ELR (cell line): ENCODE data around the gene RALGDS.

ENCODE experiments used
- DNase-seq: peaks from one replicate; pipeline ENCODE4 v3.0.0-alpha.2; 2015; ENCODE audit warnings: low read depth

The RALGDS gene

GRCh38 chr9:133134388-133135145, 13.5 kb upstream of the RALGDS start:
- peak; percentile 35 for DNase-seq

- DNase-seq = peak; percentile 98
Measured at GRCh38 chr9:133133681-133134387, 12.8 kb upstream of the RALGDS start.

- no peak for DNase-seq
Measured at GRCh38 chr9:133132174-133132573, 11.1 kb upstream of the RALGDS start.

DNA sequence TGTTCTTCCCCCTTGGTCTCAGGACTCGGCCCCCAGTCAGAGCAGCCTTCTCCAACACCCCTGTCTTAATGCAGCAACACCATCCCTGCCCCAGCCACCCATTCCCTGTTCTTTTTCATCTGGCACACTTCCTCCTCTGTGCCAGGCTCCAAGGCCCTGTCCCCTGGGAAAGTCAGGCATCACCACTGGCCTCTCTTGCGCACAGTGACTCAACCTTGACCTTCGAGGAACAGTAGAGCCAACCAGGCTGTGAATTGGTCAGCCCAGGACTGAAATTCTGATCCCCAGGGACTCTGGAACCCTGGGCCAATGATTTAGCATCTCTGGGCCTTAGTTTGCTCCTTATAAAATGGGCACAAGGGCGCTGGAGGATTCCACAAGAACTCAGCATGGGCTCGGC, 10.5 kb upstream of the RALGDS start:
- DNase-seq = no peak

DNA sequence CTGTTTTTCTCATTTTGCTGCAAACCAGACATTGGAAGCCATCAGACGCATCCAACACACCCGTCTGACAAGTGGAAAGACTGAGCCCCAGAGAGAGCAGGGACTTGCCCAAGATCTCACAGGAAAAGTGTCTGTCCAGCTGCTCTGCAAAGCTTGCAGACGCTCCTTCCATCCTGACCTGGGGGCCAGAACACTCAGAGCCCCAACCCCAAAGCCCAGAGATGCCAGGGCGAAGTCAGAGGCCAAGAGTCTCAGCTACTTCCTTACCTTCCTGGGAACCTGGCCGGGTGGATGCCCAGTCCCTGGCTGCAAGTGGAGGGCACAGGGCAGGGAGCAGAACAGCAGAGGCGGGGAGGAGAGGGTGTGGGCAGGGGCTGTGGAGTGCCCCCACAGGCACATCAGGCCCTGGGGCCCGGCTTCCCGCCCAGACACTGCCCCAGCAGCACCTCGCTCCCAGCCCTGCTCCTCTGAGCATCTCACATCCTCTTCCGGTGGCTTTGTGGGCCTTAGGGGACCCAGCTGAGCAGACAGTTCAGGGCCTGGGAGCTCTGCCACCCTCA, 9.7 kb upstream of the RALGDS start:
- DNase-seq = no peak

GRCh38 chr9:133129001-133129795, 8.2 kb upstream of the RALGDS start:
- DNase-seq = no peak

DNA sequence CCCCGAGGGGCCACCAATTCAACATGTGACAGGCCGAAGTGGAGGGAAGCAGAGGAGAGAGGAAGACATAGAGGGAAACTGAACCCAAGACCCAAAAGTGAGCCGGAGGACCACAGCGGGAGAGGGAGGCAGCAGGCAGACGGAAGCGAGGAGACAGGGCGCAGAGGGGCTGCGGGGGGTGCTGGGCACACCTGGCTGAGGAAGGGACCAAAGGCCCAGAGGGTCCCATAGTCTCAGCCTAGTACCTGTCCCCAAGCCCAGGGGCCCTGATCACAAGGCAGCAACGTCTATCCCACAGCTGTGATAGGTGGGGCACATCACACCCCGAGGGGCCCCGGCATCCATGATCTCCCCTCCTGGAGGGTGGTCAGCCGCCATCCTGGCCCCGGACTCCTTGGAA, 7.1 kb upstream of the RALGDS start:
- DNase-seq = no peak

GRCh38 chr9:133127340-133127981, 6.4 kb upstream of the RALGDS start:
- no peak for DNase-seq

DNA sequence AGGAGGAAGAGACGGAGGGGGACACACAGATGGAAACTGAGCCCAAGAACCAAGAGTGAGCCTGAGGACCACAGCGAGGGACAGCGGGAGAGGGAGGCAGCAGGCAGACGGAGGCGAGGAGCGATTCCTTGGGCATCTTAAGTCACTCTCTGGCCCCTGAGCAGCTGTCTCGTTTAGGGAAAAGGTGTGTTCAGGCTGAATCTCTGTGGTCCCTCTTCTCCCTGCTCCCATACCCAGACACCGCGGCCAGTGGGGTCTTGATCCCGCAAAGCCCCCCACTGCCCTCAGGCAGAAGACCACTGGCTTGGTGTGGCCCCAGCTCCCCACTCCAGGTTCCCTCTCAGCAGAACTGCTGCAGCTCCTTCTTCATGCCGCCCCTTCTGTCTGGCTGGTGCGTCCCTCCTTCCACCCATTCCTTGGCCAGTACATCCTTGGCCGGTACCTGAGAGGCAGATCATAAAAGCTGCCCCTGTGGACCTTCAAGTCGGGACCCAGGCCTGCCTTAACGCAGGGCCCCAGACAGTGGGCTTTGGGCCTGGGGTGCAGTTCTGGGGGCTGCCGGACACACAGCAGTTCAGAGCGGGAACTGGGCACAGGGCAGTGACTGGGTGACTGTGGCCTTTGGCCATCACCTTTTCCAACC, 5.8 kb upstream of the RALGDS start:
- DNase-seq = no peak

- no peak for DNase-seq
Measured at GRCh38 chr9:133125941-133126696, 5.1 kb upstream of the RALGDS start.

DNA sequence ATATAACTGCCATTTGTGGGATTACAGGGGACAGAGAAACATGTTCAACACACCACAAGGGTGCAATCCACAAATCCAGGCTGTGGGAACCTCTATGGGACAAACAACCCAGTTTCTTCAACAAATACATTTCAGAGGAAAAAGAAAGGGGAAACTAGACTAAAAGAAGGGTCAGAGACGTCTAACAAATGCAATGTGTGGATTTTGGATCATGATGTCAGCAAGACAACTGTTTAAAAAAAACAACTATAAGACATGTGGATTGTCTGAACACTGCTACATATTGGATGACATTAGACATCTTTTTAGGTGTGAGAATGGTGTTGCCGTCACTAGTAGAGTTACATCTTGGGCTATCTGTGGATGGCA, 3.9 kb upstream of the RALGDS start:
- DNase-seq = no peak

DNA sequence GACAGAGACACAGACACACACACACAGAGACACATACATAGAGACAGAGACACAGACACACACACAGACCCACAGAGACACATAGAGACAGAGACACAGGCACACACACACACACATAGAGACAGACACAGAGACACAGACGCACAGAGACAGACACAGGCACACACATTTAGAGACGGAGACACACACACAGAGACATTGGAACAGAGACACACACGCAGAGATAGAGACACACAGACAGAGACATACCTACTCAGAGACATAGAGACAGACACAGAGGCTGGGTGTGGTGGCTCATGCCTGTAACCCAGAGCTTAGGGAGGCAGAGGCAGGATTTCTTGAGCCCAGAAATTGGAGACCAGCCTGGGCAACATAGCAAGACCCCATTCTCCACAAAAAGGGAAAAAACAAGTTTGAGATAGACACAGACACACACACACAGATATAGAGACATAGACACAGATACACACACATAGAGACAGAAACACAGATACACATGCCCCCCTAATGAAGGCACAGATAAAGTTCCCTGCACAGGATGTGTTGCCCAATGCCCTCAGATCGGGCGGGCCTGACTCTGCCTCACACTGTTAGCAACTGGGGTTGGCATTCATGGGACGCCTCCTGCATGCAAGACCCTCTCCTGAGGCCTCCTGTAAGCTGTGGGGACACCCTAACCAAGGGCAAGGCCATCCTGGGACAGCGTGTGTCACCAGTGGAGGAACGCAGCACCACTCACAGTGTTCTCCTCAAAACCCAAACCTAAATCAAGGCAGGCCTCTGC, 3.3 kb upstream of the RALGDS start:
- no peak for DNase-seq

GRCh38 chr9:133122935-133123611, 2.0 kb upstream of the RALGDS start:
- peak; percentile 24 for DNase-seq

GRCh38 chr9:133122605-133122934, 1.5 kb upstream of the RALGDS start:
- no peak for DNase-seq

DNA sequence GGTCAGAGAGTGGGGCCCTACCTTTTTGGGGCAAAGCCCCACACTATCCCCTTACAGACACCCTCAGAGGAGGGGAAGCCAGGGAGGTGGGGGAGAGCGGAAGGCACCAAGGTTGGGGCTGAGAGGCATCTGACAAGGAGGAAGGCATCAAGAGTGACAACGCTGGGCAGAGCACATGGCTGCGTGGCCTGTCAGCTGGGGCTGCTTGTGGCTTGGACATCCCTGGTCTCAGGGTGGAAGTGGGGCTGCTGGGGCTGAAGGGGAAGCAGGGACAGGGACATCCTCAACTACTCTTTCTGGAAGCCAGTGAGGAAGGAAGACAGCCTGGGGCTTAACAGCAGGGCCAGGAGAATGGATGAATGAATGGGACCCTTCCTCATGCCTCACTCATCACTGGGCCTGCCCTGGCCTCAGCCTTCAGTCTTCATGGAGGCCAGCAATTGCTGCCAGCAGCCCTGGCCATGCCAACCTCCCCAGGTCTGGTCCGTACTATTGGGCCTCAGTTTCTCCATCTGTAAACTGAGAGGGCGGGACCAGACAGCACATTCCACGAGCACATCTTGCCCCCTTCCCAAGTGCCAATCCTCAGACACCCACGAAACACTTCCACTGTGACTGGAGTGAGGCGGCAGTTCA, 993 bp upstream of the RALGDS start:
- DNase-seq = no peak

DNA sequence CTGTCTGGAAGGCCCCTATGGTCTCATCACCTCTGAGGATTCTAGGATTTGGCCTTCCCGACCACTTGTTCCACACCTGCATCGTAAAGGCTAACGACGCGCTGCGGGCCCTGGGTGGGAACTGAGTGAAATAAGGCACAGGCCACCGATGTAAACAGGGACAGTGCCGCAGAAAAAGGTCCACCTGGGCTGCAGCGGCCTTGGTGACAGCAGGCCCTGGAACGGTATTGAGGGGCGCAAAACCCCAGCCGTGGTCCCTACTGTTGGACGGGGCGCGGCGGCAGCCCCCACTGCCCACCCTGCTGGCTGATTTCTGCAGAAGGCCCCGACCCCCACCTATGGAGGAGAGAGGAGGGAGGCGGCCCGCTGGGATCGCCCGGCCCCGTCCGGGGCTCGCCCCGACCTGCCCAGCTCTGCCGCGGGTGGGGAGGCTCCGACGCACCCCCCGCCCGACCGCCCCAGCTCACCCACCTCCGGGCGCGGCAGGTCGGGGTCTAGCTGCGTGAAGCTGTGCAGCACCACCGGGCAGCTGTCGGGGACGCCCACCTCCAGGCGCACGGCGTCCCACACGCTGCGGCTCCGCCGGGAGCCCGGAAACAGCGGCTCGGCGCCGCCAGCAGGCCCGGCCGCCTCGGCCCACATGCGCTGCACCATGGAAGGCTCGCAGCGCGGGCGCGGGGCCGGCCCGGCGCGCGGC, 391 bp downstream of the RALGDS start:
- DNase-seq = no peak

DNA sequence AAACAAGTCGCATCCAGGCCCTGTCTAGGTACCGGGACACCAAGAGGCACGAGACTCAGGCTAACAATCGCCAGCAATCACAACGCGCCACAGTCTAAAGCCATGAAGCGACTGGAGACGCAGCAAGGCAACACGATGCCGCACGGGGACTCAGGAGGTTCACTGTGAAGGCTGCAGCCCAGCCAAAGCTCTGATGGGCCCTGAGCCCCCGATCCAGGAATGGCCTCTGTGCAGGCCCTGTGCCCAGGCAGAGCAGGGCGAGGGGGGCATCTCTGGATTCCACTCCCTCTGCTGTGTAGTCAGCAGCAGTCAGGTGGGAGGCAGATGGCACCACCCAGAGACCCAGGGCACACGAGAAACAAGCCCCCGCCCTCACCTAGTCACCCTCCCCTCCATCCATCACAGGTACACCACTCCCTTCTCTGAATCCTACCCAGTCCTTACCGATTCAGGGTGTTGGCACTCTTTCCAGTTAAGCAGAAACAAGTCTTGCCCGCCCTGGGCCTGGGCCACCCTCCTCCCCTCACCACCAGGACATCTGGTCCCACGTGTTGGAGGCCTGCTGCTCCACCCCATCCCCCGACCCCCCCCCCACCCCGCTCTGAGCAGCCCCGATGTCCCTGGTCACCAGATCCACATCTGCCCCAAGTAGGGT, 1.1 kb downstream of the RALGDS start:
- no peak for DNase-seq
